Measurements from ENCODE around the gene EIPR1.

The EIPR1 gene

DNA sequence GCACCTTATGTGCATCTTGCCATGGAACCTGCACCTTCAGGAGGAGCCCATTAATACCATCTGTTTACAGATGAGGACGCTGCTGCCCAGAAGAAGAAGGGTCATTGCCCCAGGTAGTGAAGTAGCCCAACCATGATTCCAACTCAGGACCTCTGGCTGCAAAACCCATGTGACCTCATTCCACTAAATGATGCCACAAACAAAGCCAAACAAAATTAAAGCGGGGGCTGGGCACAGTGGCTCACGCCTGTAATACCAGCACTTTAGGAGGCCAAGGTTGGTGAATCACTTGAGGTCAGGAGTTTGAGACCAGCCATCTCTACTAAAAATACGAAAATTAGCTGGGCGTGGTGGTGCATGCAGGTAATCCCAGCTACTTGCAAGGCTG, 202.1 kb downstream of the EIPR1 start:
- TF ChIP-seq, protein P1, sequence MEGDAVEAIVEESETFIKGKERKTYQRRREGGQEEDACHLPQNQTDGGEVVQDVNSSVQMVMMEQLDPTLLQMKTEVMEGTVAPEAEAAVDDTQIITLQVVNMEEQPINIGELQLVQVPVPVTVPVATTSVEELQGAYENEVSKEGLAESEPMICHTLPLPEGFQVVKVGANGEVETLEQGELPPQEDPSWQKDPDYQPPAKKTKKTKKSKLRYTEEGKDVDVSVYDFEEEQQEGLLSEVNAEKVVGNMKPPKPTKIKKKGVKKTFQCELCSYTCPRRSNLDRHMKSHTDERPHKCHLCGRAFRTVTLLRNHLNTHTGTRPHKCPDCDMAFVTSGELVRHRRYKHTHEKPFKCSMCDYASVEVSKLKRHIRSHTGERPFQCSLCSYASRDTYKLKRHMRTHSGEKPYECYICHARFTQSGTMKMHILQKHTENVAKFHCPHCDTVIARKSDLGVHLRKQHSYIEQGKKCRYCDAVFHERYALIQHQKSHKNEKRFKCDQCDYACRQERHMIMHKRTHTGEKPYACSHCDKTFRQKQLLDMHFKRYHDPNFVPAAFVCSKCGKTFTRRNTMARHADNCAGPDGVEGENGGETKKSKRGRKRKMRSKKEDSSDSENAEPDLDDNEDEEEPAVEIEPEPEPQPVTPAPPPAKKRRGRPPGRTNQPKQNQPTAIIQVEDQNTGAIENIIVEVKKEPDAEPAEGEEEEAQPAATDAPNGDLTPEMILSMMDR (IDR thresholded peaks at IDR 0.05; ENCODE audit: low read depth, low read length): no peak
- DNase-seq: no peak

DNA sequence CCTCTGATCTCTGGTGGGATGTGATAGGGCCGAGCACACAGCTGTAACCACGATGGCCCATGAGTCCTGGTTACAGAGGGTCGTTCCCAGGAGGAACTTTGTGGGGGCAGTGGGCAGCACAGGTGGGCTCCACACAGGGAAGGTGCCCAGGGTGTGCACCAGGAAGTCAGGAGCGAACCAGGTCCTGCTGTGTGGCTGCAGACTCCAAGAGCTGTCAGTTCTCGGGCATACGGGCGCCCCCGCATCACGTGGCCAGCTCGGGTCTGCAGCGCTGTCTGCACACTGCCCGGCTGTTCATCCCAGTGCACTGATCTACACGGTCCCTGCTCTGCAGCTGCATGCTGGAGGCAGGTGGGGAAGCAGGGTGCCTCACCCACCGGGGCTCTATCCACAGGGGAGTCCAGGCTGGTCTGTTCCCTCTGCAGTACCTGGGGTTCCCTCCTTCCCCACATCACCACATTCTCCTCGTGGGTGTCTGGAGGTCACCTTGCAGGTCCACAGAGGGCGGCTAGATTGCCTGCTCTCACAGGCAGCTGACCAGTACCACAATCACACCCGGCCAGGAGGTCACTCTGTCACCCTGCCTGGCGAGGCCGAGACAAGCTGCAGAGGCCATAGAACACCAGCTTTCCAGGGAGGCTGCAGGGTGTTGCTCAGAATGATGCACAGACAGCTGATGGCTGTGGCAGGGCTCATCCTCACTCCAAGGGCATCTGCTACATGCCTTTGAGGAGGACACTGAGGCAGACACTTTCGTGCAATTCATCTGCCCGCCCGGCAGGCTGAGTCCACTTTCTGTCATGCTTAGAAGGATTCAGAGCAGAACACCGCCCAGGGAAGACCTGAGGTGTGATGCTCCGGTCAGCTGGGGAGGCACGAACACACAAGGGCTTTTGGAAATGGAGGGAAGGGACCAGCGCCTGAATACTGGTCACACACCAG, 202.7 kb downstream of the EIPR1 start:
- Histone ChIP-seq H3K27ac (no peak overlapping the region), H3K36me3 (no peaks in the 10 kb centered on the region; the same call in 1 of the 2 replicates), H3K4me3 (ENCODE audit: low read depth, low read length) (no peak overlapping the region), H3K27me3 (ENCODE audit: insufficient read depth, low read depth, severe bottlenecking) (no peaks in the 10 kb centered on the region), H3K9me3 (ENCODE audit: severe bottlenecking) (no peaks in the 10 kb centered on the region)
- DNase-seq: no peak
- TF ChIP-seq, protein P1 (IDR thresholded peaks at IDR 0.05; ENCODE audit: low read depth, low read length): no peak

More for the DNA sequence above, 202.1 kb downstream of the EIPR1 start:
- H3K27me3 ChIP-seq (ENCODE audit: insufficient read depth, low read depth, severe bottlenecking): no peaks in the 10 kb centered on the region
- H3K9me3 ChIP-seq (ENCODE audit: severe bottlenecking): no peaks in the 10 kb centered on the region
- no peak overlapping the region for H3K4me3 ChIP-seq (ENCODE audit: low read depth, low read length)
- no peak overlapping the region for H3K27ac ChIP-seq
- no peaks in the 10 kb centered on the region; the same call in 1 of the 2 replicates for H3K36me3 ChIP-seq

DNA sequence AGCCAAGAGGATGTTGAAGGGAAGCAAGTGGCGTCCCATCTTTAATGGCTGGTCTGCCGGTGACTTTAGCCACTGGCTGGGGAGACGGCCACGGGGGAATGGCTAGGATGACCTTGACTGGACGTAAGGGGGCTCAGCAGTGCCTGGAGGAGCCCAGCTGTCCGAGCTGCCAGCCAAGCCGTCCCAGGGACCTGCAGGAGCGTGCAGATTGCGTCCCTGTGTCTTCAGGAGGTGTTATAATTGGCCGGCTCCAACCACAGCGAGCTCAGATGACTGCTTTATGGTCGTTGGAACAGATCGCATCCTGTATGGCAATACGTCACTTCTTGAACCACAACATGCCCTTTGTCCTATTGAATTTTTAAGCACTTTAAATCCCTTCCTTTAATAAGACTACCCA, 204.6 kb downstream of the EIPR1 start:
- no peaks in the 10 kb centered on the region for H3K27me3 ChIP-seq (ENCODE audit: insufficient read depth, low read depth, severe bottlenecking)
- no peak overlapping the region for H3K4me3 ChIP-seq (ENCODE audit: low read depth, low read length)
- TF ChIP-seq, protein P1 (IDR thresholded peaks at IDR 0.05; ENCODE audit: low read depth, low read length): no peak
- H3K36me3 ChIP-seq: no peaks in the 10 kb centered on the region; the same call in 1 of the 2 replicates
- peak overlapping the region; percentile 44 for H3K27ac ChIP-seq
- no peak for DNase-seq
- no peaks in the 10 kb centered on the region for H3K9me3 ChIP-seq (ENCODE audit: severe bottlenecking)

DNA sequence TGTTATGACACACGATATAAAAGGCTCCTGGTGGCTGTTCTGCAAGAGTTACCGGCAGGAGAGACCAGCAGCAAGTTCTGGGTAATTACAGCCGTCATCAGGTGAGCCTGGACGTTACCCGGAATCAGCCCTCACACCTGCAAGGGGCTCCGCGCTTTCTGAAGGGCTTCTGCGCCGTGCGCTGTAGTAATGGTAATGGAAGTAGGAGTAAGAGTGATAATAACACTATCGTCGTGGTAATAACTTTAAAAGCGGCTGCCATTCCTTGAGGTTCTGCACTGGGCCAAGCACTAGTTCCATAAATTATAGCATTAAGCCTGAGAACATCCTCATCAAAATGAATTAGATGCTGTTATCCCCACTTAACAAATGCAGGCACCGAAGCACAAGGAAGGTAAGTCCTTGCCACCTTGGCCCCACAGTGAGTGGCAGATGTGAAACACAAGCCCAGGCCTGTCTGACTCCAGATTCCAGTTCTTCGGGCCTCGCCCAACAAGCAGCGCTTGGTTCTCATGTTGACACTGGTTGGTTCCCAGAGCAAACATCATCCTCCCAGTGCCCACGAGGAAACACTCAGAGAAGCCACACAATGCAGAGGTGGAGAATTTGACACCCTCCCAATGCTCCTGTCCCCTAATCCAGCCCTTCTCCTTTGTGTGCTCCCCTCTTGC, 205.2 kb downstream of the EIPR1 start:
- TF ChIP-seq, protein P1 (IDR thresholded peaks at IDR 0.05; ENCODE audit: low read depth, low read length): no peak
- peak; percentile 75 for DNase-seq
- Histone ChIP-seq H3K4me3 (ENCODE audit: low read depth, low read length) (no peak overlapping the region), H3K27ac (peak overlapping the region; percentile 44), H3K9me3 (ENCODE audit: severe bottlenecking) (no peaks in the 10 kb centered on the region), H3K27me3 (ENCODE audit: insufficient read depth, low read depth, severe bottlenecking) (no peaks in the 10 kb centered on the region), H3K36me3 (no peaks in the 10 kb centered on the region; the same call in 1 of the 2 replicates)

DNA sequence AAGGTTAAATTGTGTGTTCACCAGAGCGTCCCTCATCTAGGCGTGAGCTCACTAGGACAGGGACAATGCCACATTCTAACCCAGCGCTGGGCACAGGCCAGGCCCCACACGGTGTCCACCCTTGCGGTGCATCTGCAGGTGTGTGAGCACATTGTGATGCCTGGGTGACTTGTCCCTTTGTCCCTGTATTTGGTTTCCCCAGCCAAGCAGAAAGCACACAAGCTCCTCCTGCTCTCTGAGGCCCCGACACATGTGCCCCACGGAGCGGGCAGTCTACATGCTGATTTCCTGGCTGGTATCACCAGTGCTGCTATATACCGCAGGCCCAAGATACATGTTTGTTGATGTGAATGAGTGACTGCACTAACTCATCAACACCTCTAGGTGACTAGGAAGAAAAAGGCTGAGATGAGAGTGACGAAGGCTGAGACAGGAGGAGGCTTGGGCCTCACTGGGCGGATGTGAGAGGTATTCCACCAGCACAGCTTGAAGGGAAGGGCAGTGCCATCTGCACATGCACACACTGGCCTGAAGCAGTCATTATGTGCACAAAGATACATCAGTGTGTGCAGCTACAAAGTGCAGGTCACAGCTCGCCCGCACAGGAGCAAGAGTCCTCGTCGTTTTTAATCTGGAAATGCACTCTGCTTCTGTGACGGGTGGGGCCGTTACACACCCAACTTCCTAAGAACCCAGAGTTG, 205.9 kb downstream of the EIPR1 start:
- no peaks in the 10 kb centered on the region for H3K27me3 ChIP-seq (ENCODE audit: insufficient read depth, low read depth, severe bottlenecking)
- TF ChIP-seq, protein P1 (IDR thresholded peaks at IDR 0.05; ENCODE audit: low read depth, low read length): 0 out of 2 replicates have a peak, but pooled peaks have one; percentile 10
- no peaks in the 10 kb centered on the region; the same call in 1 of the 2 replicates for H3K36me3 ChIP-seq
- peak overlapping the region; percentile 34 for H3K27ac ChIP-seq
- H3K9me3 ChIP-seq (ENCODE audit: severe bottlenecking): no peaks in the 10 kb centered on the region
- no peak for DNase-seq
- H3K4me3 ChIP-seq (ENCODE audit: low read depth, low read length): no peak overlapping the region

Data from WERI-Rb-1 (cell line).